HEK293 (cell line): ENCODE data around the gene CTSD.
A peak's percentile ranks its signal among the peaks of the same experiment; 100 is the strongest.

Source experiments
- CTCF ChIA-PET: fragments of 350-600 bp; formaldehyde crosslinking; extraction: SDS; loops from one replicate; lab custom pipeline; 2021; ENCODE audit warnings: antibody characterized with exemption; lab: Yijun Ruan, JAX
- POLR2A ChIA-PET: fragments of 300-600 bp; formaldehyde crosslinking; extraction: SDS; loops from one replicate; lab custom pipeline; 2020; ENCODE audit warnings: antibody characterized with exemption, inconsistent platforms; lab: Yijun Ruan, JAX
- H3K27ac ChIP-seq: fragments of 200-500 bp; sonication (Bioruptor generic); 2 replicates; pipeline ENCODE4 v1.5.1; 2014; ENCODE audit warnings: low read depth, low read length, control low read depth, inconsistent platforms; ENCODE audit errors: extremely low read depth
- H3K36me3 ChIP-seq, 2 experiments: fragments of 200-500 bp in 1 of 2; sonication (Bioruptor generic) in 1 of 2; 1 replicate in 1 of 2; 2 replicates in 1 of 2; pipeline ENCODE4 v1.5.1; 2014 to 2017; ENCODE audit warnings: inconsistent platforms in 2 of 2, low read length in 2 of 2; ENCODE audit not compliant: control insufficient read depth in 2 of 2, insufficient read depth in 1 of 2
- H3K4me1 ChIP-seq: fragments of 200-500 bp; sonication (Bioruptor generic); 2 replicates; pipeline ENCODE4 v1.5.1; 2014; ENCODE audit warnings: mild to moderate bottlenecking, low read length, inconsistent platforms; ENCODE audit not compliant: control insufficient read depth, insufficient read depth
- H3K4me3 ChIP-seq: 2 replicates; pipeline ENCODE4 v1.5.1; 2011; ENCODE audit warnings: low read depth, mild to moderate bottlenecking, control low read depth, low read length, moderate library complexity
- H3K9me3 ChIP-seq: fragments of 200-500 bp; sonication (Bioruptor generic); 2 replicates; pipeline ENCODE4 v1.5.1; 2014; ENCODE audit warnings: low read depth, low read length, inconsistent platforms; ENCODE audit not compliant: control insufficient read depth, insufficient read depth
- BCL11B ChIP-seq: fragments of 450-650 bp; formaldehyde crosslinking; IDR thresholded peaks from 2 replicates; pipeline ENCODE4 v1.5.1; 2016; ENCODE audit warnings: low read depth, missing biosample characterization, missing genetic modification characterization
- HOXD13 ChIP-seq: sonication (generic); formaldehyde crosslinking; IDR thresholded peaks from 2 replicates; pipeline ENCODE4 v1.8.0; 2022; ENCODE audit warnings: missing genetic modification reagents, borderline replicate concordance
- IKZF3 ChIP-seq: fragments of 450-650 bp; IDR thresholded peaks from 2 replicates; pipeline ENCODE4 v1.5.0; 2018; ENCODE audit warnings: missing biosample characterization, mild to moderate bottlenecking, missing genetic modification characterization, moderate library complexity
- OSR2 ChIP-seq: fragments of 450-650 bp; formaldehyde crosslinking; IDR thresholded peaks from 2 replicates; pipeline ENCODE4 v1.5.1; 2016; ENCODE audit warnings: missing biosample characterization, missing genetic modification characterization
- SCRT2 ChIP-seq: fragments of 450-650 bp; formaldehyde crosslinking; IDR thresholded peaks from 2 replicates; pipeline ENCODE4 v1.5.1; 2016; ENCODE audit warnings: missing biosample characterization, missing genetic modification characterization
- TRIM28 ChIP-seq: IDR thresholded peaks from 2 replicates; pipeline ENCODE4 v1.6.1; 2011; ENCODE audit warnings: low read length, control low read depth, borderline replicate concordance
- ZBTB21 ChIP-seq: fragments of 450-650 bp; formaldehyde crosslinking; IDR thresholded peaks from 2 replicates; pipeline ENCODE4 v1.5.1; 2017; ENCODE audit warnings: missing biosample characterization, missing genetic modification characterization
- ZNF140 ChIP-seq: fragments of 450-650 bp; formaldehyde crosslinking; IDR thresholded peaks from 2 replicates; pipeline ENCODE4 v1.5.1; 2016; ENCODE audit warnings: missing biosample characterization, missing genetic modification characterization
- ZNF157 ChIP-seq: fragments of 450-650 bp; formaldehyde crosslinking; IDR thresholded peaks from 2 replicates; pipeline ENCODE4 v1.5.1; 2016; ENCODE audit warnings: missing biosample characterization, missing genetic modification characterization
- ZNF391 ChIP-seq: fragments of 450-650 bp; formaldehyde crosslinking; IDR thresholded peaks from 2 replicates; pipeline ENCODE4 v1.5.1; 2016; ENCODE audit warnings: low read depth, missing biosample characterization, missing genetic modification characterization, borderline replicate concordance
- ZNF423 ChIP-seq: fragments of 450-650 bp; formaldehyde crosslinking; IDR thresholded peaks from 2 replicates; pipeline ENCODE4 v1.5.1; 2016; ENCODE audit warnings: missing biosample characterization, missing genetic modification characterization
- ZNF501 ChIP-seq: fragments of 450-650 bp; formaldehyde crosslinking; IDR thresholded peaks from 2 replicates; pipeline ENCODE4 v1.5.1; 2016; ENCODE audit warnings: missing biosample characterization, missing genetic modification characterization
- ZNF510 ChIP-seq: fragments of 450-650 bp; formaldehyde crosslinking; IDR thresholded peaks from 2 replicates; pipeline ENCODE4 v1.5.1; 2018; ENCODE audit warnings: mild to moderate bottlenecking, missing genetic modification characterization, missing biosample characterization; ENCODE audit not compliant: insufficient replicate concordance
- ZNF571 ChIP-seq: fragments of 450-650 bp; formaldehyde crosslinking; IDR thresholded peaks from 2 replicates; pipeline ENCODE4 v1.5.0; 2017; ENCODE audit warnings: missing biosample characterization, missing genetic modification characterization
- ZNF585B ChIP-seq: fragments of 450-650 bp; formaldehyde crosslinking; IDR thresholded peaks from 2 replicates; pipeline ENCODE4 v1.5.1; 2016; ENCODE audit warnings: missing biosample characterization, missing genetic modification characterization
- TF ChIP-seq, protein P1 (sequence below): fragments of 450-650 bp; formaldehyde crosslinking; IDR thresholded peaks from 2 replicates; pipeline ENCODE4 v1.5.1; 2017; ENCODE audit warnings: missing biosample characterization, missing genetic modification characterization

Gene CTSD

DNA sequence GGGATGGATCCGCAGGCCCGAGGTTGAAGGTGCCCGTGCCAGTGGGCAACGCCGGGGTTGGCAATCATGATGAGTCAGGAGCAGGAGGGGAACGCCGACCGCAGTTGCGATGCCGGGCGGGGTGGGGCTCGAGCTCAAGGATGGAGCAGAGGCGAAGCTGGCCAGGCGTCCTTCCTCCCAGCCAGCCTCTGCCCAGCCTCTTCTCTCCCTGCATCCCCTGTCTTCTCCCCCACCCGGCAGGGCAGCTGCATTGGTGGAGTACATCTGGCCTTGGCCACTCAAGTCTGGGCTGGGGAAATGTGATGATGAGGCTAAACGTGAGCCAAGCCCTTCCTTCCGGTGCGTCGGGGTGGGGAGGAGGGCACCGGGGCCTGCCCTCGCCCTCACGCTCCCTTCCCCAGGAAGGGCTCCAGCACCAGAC, 17.2 kb downstream of the CTSD start:
- ChIA-PET CTCF (no interaction called here), POLR2A (no interaction called here)
- Histone ChIP-seq H3K9me3 (no peaks in the 10 kb centered on the region), H3K36me3 (peaks cover 0 to 2% of the 10 kb centered on the region in 2 experiments; a peak in 1 of 3 replicates), H3K4me3 (no peak overlapping the region), H3K4me1 (no peaks in the 10 kb centered on the region; the same call in 1 of the 2 replicates), H3K27ac (no peak overlapping the region)
- no peak for TF ChIP-seq ZNF423 (tag by site-specific recombination)
- no peak for TF ChIP-seq OSR2 (tag by site-specific recombination)
- TF ChIP-seq ZNF571: no peak
- TF ChIP-seq ZNF585B (tag by site-specific recombination): no peak
- TF ChIP-seq ZNF391 (tag by site-specific recombination): no peak
- no peak for TF ChIP-seq ZNF140
- TF ChIP-seq TRIM28: no peak

DNA sequence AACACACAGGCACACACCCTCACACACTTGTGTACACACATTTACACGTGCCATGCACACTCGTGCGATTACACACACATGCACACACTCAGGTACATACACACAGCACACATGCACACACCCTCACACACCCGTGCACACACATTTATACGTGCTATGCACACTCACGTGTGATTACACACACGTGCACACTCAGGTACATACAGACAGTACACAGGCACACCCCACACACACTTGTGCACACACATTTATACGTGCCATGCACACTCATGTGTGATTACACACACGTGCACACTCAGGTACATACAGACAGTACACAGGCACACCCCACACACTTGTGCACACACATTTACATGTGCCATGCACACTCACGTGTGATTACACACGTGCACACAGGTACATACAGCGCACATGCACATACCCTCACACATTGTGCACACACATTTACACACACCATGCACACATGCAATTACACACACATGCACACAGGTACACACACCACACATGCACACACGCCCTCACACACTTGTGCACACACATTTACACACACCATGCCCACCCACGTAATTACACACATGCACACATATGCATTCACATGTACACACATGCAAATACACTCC, 17.9 kb downstream of the CTSD start:
- no peak overlapping the region for H3K27ac ChIP-seq
- H3K4me3 ChIP-seq: no peak overlapping the region
- ChIA-PET CTCF (no interaction called here), POLR2A (no interaction called here)
- no peaks in the 10 kb centered on the region for H3K36me3 ChIP-seq
- TF ChIP-seq ZBTB21 (tag by site-specific recombination): no peak
- TF ChIP-seq, protein P1, sequence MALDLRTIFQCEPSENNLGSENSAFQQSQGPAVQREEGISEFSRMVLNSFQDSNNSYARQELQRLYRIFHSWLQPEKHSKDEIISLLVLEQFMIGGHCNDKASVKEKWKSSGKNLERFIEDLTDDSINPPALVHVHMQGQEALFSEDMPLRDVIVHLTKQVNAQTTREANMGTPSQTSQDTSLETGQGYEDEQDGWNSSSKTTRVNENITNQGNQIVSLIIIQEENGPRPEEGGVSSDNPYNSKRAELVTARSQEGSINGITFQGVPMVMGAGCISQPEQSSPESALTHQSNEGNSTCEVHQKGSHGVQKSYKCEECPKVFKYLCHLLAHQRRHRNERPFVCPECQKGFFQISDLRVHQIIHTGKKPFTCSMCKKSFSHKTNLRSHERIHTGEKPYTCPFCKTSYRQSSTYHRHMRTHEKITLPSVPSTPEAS (tag by site-specific recombination): peak; percentile 48
- no peak for TF ChIP-seq IKZF3 (tag by site-specific recombination)
- TF ChIP-seq HOXD13 (CRISPR knock-in tag): 0 out of 2 replicates have a peak, but pooled peaks have one; percentile 16
- no peak for TF ChIP-seq ZNF510 (tag by site-specific recombination)
- no peak for TF ChIP-seq ZNF157 (tag by site-specific recombination)
- TF ChIP-seq BCL11B: no peak
- no peak for TF ChIP-seq SCRT2 (tag by site-specific recombination)
- H3K9me3 ChIP-seq: no peaks in the 10 kb centered on the region
- H3K4me1 ChIP-seq: no peaks in the 10 kb centered on the region; the same call in 1 of the 2 replicates

DNA sequence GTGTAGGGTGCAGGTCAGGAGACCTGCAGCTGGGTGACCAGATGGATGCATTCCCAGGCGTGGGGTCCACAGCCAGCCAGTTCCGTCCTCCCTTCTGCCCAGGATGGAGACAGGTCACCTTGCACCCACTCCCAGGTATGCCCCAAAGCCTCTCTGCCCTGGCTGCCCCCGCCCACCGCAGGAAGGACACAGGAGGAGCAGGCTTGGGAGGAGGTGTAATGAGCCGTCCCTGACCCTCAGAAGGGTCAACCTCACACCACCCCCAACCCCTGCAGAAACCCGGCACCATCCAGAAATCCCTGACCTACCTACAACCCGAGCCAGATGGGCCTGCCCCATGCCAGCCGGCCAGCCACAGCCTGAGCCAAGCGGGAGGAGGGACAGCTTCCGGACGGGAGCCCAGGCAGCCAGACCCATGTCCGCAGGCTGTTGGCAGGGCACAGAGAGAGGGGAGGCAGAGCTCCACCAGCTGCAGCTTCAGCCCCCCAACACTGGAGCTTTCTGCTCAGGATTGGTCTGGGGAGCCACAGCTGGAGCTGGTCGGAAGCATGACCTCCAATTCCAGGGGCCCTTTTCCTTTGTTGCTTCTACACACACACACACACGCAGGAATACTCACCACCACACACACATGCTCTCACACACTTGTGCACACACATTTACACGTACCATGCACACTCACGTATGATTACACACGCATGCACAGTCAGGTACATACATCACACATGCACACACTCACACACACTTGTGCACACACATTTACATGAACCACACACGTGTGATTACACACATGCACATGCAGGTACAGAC, 18.6 kb downstream of the CTSD start:
- no peaks in the 10 kb centered on the region for H3K36me3 ChIP-seq
- no peak overlapping the region for H3K4me3 ChIP-seq
- no peak overlapping the region for H3K27ac ChIP-seq
- H3K9me3 ChIP-seq: no peaks in the 10 kb centered on the region
- no peaks in the 10 kb centered on the region; the same call in 1 of the 2 replicates for H3K4me1 ChIP-seq
- TF ChIP-seq, protein P1 (tag by site-specific recombination): peak; percentile 64; the same call in 1 of the 2 replicates
- TF ChIP-seq ZNF501 (tag by site-specific recombination): no peak
- CTCF ChIA-PET: interaction anchor here (0.7 to 1.7 kb wide), 2 partner anchors 51 to 179 kb away, joined by 5 read pairs; no protein-coding TSS in a partner anchor
- POLR2A ChIA-PET: no interaction called here
